Stimulated activated naive CD8-positive, alpha-beta T cell treated with anti-CD3 and anti-CD28 coated beads, Interleukin-15, Interleukin-2, amounts not matched to agents 100 U/mL and 50 U/mL, for 24 hours (primary cell): Measurements from ENCODE around the gene TOR1AIP2.

ENCODE experiments used
- ATAC-seq: fragments of 150-1000 bp; cut with Tn5 transposase; one replicate; pipeline ENCODE4 v1.10.0; 2021
- DNase-seq: peaks from one replicate; pipeline ENCODE4 v3.0.0; 2021

The TOR1AIP2 gene

GRCh38 chr1:179825798-179826460 is 51.7 kb downstream of the TOR1AIP2 start:
- DNase-seq, result no peak
- ATAC-seq, result no peak

DNA sequence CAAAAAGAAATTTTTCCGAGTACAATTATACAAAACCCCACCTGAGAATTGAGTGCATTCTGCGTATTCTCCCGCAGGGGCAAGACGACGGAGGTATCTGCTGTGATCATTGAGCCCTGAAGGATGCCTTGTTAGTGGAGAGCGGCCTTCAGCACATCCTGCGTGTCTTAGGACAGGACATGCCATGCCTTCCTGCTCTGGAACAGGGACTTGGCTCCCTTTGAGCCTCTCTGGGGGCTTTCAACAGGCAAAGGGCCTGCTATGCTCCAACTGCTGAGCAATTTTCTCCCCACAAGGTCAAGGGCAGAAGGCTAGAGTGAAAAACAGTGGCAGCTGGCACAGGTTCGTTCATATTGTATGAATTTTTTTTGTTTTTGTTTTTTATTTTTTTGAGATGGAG is 52.4 kb downstream of the TOR1AIP2 start:
- DNase-seq (no peak), ATAC-seq (no peak)

GRCh38 chr1:179824265-179824664 is 53.3 kb downstream of the TOR1AIP2 start:
- ATAC-seq (no peak), DNase-seq (no peak)

- no peak for ATAC-seq
- no peak for DNase-seq
These were observed 53.9 kb downstream of the TOR1AIP2 start for GRCh38 chr1:179823693-179824092.

DNA sequence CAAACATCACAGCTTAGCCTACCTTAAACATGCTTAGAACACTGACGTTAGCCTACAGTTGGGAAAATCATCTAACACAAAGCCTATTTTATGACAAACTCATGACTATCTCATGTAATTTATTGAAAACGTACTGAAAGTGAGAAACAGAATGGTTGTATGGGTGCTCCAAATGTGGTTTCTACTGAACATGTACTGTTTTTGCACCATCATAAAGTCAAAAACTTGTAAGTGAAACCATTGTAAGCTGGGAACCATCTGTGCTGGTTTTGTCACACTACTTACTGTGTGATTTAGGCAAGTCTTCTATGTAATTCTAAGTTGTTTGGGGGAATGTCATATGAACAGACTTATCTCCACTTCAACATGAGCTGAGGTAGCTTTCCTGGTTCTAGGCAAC is 55.5 kb downstream of the TOR1AIP2 start:
- ATAC-seq (no peak), DNase-seq (no peak)

GRCh38 chr1:179821524-179821923 is 56.1 kb downstream of the TOR1AIP2 start:
- ATAC-seq (no peak), DNase-seq (no peak)

- ATAC-seq, result no peak
- DNase-seq, result no peak
These were observed 57.2 kb downstream of the TOR1AIP2 start for GRCh38 chr1:179820226-179820970.

GRCh38 chr1:179818743-179819173 is 58.8 kb downstream of the TOR1AIP2 start:
- ATAC-seq (no peak), DNase-seq (no peak)

- DNase-seq, result no peak
- no peak for ATAC-seq
These were observed 59.3 kb downstream of the TOR1AIP2 start for GRCh38 chr1:179818260-179818659.

DNA sequence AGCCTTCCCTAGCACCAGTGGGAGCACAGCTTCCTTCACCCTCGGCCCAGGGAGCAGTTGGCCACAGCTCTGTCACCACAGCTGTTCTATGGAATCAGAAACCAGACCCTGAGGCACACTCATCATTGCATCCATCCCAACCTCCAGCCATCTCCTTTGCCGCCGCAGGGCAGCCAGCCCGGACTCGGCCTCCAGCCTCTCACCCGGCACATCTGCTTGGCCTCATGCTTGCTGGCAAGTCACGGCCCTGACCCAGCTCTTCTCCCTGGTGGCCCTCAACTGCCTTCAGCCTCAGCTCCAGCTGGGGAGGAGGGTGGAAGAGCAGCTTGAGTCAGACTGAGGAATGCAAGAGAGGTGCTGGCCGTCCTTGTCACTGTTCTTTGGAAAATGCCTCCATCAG is 59.8 kb downstream of the TOR1AIP2 start:
- no peak for ATAC-seq
- no peak for DNase-seq

DNA sequence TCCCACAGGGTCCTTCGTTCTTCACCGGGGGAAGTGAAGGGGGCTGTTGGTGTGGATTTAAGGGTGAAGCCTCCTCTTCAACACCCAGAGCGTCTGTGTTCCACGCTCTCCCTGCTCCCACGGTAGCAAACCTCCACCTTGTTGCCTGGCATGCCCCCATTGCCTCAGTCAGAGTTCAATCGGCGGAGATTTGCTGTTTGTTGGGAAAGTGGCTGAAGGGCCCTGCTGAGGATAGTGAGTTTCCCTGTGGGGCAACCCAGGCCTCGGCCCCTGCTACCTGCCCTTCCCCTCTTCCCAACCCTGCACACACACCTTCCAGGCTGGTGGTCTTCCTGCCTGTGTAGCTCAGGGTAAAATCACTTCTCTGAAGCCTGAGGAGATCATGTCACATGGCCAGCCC is 60.5 kb downstream of the TOR1AIP2 start:
- DNase-seq, result no peak
- ATAC-seq, result no peak

DNA sequence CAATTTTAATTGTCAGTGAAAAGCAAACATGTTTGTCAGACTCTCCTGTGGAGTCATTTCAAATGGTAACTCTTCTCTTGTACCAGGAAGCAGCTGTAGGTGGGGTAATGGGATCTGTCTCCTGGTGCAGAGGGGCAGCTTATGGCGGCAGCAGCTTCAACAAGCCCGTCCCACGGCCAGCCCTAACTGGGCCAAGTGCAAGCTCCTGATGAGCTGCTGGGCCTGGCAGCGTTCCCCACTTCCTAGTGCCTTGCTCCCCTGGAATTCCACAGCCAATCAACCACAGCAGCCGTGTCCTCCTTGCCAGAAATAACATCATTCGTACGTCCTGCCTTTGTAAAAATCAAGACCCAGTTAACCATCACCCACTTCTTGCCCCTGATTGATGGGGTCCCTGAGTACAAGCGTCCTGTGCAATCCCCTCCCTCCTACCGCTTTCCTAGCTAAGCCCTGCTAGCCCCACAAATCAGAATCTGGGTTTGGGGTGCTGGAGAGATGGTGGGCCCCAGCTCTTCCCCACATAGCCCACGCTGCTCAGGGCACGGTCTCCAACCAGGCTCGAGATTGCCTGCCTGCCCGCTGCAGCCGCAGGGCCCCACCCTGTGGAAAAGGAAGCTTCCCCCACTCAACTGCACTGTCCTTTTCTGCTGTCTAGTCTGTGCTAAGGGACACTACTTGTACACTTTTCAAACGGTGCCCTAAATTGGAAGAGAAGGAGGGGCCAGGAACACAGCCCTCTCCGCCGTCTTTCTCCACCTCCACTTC is 61.2 kb downstream of the TOR1AIP2 start:
- DNase-seq, result no peak
- no peak for ATAC-seq

DNA sequence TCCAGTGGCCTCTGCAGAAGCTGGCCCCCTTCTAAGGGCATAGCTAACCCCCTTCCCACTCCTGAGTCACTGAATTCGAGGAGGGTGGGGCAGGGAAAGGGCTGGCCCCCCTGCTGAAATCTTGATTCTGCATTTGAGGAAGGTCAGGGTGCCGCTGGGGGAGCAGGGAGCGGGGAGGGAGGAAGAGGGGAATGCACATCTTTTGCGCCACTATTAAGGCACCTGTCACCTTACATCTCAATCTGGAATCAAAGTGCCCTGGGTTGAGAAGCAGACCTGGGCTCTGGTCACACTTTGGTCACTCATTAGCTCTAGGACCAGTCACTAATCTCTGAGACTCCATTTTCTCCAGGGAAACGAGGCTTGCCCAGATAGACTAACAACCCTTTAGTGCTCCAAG is 62.0 kb downstream of the TOR1AIP2 start:
- ATAC-seq (no peak), DNase-seq (no peak)

DNA sequence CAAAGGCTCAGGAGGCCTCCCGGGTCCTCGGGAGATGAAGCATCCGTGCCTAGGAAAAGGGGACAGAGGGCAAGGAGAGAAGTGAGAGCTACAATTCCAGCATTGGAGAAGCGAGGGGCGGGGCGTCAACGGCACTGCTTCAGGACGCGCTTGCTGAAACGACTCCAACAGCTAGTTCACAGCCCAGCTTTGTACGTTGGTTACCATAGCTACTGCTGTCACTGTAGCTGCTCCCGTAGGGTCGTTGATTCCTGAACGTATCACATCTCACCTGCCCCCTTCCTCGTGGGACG is 63.1 kb downstream of the TOR1AIP2 start:
- ATAC-seq (no peak), DNase-seq (no peak)

- no peak for DNase-seq
- no peak for ATAC-seq
These were observed 63.7 kb downstream of the TOR1AIP2 start for GRCh38 chr1:179813626-179814545.

GRCh38 chr1:179812501-179813292 is 64.9 kb downstream of the TOR1AIP2 start:
- DNase-seq (no peak), ATAC-seq (no peak)

- DNase-seq (no peak), ATAC-seq (no peak)
These were observed 67.3 kb downstream of the TOR1AIP2 start for GRCh38 chr1:179810367-179810715.

GRCh38 chr1:179809506-179810366 is 67.9 kb downstream of the TOR1AIP2 start:
- DNase-seq (peak; percentile 68), ATAC-seq (peak; percentile 67)

DNA sequence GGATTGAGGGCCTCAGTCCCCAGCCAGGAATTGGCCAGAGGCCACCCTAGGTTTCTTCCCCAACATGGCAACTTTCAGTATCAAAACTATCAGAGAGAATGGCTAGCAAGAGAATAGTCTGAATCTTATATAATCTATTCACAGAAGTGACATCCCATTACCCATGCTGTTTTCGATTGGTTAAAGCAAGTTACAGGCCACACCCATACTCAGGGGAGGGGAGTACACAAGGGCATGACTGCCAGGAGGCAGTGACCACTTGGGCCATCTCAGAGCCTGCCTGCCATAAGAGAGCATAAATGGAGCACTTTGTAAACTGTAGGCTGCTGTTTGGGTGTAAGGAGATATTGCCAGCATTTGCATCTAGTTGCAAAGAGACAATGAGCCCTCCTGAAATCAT is 69.1 kb downstream of the TOR1AIP2 start:
- ATAC-seq (no peak), DNase-seq (no peak)

- no peak for ATAC-seq
These were observed 69.7 kb downstream of the TOR1AIP2 start for GRCh38 chr1:179807691-179808485.

More at GRCh38 chr1:179807691-179808485, 69.7 kb downstream of the TOR1AIP2 start:
- DNase-seq, result no peak
